ENCODE data around the gene OR5K1.
A peak's percentile ranks its signal among the peaks of the same experiment; 100 is the strongest.

The OR5K1 gene

GRCh38 chr3:98513091-98513511, 50.1 kb downstream of the OR5K1 start:
- Histone ChIP-seq H3K4me1 (ENCODE audit: insufficient read depth, insufficient read length) (no peaks in the 10 kb centered on the region), H3K27me3 (ENCODE audit: insufficient read depth, insufficient read length) (no peaks in the 10 kb centered on the region), H3K36me3 (ENCODE audit: insufficient read depth, insufficient read length, low read length) (peaks cover 34% of the 10 kb centered on the region), H3K4me3 (ENCODE audit: insufficient read length, low read depth) (no peak overlapping the region), H3K9ac (ENCODE audit: insufficient read length, low read depth) (no peak overlapping the region), H3K9me3 (ENCODE audit: insufficient read depth, low read length) (no peaks in the 10 kb centered on the region)
- TF ChIP-seq SUZ12 (IDR thresholded peaks at IDR 0.05; ENCODE audit: extremely low read depth, insufficient read depth, insufficient read length), result no peak
- no peak for TF ChIP-seq ZNF274 (IDR thresholded peaks at IDR 0.05; ENCODE audit: low read depth, low read length)
- TF ChIP-seq YY1 (IDR thresholded peaks at IDR 0.05; ENCODE audit: insufficient read depth, insufficient read length), result no peak
- DNase-seq (ENCODE audit: low read depth, low spot score), result no peak

DNA sequence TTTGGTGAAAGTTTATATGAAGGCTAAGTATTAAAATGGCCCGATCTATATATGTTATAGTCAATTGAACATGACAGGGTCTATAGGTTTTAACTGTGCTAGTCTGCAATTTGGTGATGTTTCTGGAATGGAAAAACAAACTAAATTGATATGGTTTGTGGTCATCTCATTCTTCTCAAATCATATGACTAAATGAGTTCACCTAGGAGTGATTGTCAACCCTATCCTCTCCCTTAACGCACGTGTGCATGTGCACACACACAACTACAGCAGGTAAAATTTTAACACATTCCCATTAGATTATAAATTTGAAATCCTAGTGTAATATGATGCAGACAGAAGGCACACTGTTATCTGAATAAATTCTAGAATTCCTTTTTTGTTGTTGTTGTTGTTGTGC, 50.7 kb downstream of the OR5K1 start:
- Histone ChIP-seq H3K27me3 (ENCODE audit: insufficient read depth, insufficient read length) (no peaks in the 10 kb centered on the region), H3K36me3 (ENCODE audit: insufficient read depth, insufficient read length, low read length) (peaks cover 40% of the 10 kb centered on the region), H3K9ac (ENCODE audit: insufficient read length, low read depth) (no peak overlapping the region), H3K9me3 (ENCODE audit: insufficient read depth, low read length) (no peaks in the 10 kb centered on the region), H3K4me1 (ENCODE audit: insufficient read depth, insufficient read length) (no peaks in the 10 kb centered on the region), H3K4me3 (ENCODE audit: insufficient read length, low read depth) (no peak overlapping the region)
- DNase-seq (ENCODE audit: low read depth, low spot score), result no peak
- TF ChIP-seq ZNF274 (IDR thresholded peaks at IDR 0.05; ENCODE audit: low read depth, low read length) (no peak), YY1 (IDR thresholded peaks at IDR 0.05; ENCODE audit: insufficient read depth, insufficient read length) (no peak), SUZ12 (IDR thresholded peaks at IDR 0.05; ENCODE audit: extremely low read depth, insufficient read depth, insufficient read length) (no peak)

- Histone ChIP-seq H3K9ac (ENCODE audit: insufficient read length, low read depth) (no peak overlapping the region), H3K27me3 (ENCODE audit: insufficient read depth, insufficient read length) (no peaks in the 10 kb centered on the region), H3K9me3 (ENCODE audit: insufficient read depth, low read length) (no peaks in the 10 kb centered on the region), H3K4me1 (ENCODE audit: insufficient read depth, insufficient read length) (no peaks in the 10 kb centered on the region), H3K4me3 (ENCODE audit: insufficient read length, low read depth) (no peak overlapping the region), H3K36me3 (ENCODE audit: insufficient read depth, insufficient read length, low read length) (peaks cover 53% of the 10 kb centered on the region)
- DNase-seq (ENCODE audit: low read depth, low spot score), result no peak
- no peak for TF ChIP-seq YY1 (IDR thresholded peaks at IDR 0.05; ENCODE audit: insufficient read depth, insufficient read length)
Measured at GRCh38 chr3:98514948-98515347, 51.9 kb downstream of the OR5K1 start.

DNA sequence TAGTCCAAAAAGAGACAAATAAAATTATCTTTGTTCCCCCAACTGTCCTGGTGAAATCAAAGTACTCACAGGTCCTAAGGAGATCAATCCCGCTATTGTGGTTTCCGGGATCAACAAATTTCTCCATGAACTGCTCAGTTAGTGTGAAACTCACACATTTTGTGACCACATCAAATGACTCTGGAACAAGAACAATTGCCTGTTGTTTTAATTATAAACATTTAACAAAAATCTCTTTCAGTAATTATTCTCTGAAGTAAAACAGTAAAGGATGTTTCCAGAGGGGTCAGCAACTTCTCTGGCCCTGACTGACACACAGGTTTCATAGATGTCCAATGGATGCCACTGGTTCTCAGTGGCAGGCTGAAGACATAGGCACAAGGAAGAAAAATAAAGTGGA, 55.8 kb downstream of the OR5K1 start:
- Histone ChIP-seq H3K36me3 (ENCODE audit: insufficient read depth, insufficient read length, low read length) (peaks cover 66% of the 10 kb centered on the region), H3K27me3 (ENCODE audit: insufficient read depth, insufficient read length) (no peaks in the 10 kb centered on the region), H3K9ac (ENCODE audit: insufficient read length, low read depth) (no peak overlapping the region), H3K4me3 (ENCODE audit: insufficient read length, low read depth) (no peak overlapping the region), H3K4me1 (ENCODE audit: insufficient read depth, insufficient read length) (no peaks in the 10 kb centered on the region), H3K9me3 (ENCODE audit: insufficient read depth, low read length) (no peaks in the 10 kb centered on the region)
- no peak for TF ChIP-seq YY1 (IDR thresholded peaks at IDR 0.05; ENCODE audit: insufficient read depth, insufficient read length)
- no peak for TF ChIP-seq ZNF274 (IDR thresholded peaks at IDR 0.05; ENCODE audit: low read depth, low read length)
- TF ChIP-seq SUZ12 (IDR thresholded peaks at IDR 0.05; ENCODE audit: extremely low read depth, insufficient read depth, insufficient read length), result no peak
- DNase-seq (ENCODE audit: low read depth, low spot score), result no peak

GRCh38 chr3:98519351-98519750, 56.4 kb downstream of the OR5K1 start:
- Histone ChIP-seq H3K4me3 (ENCODE audit: insufficient read length, low read depth) (no peak overlapping the region), H3K9me3 (ENCODE audit: insufficient read depth, low read length) (no peaks in the 10 kb centered on the region), H3K36me3 (ENCODE audit: insufficient read depth, insufficient read length, low read length) (peaks cover 66% of the 10 kb centered on the region)

GRCh38 chr3:98521897-98522543, 59.0 kb downstream of the OR5K1 start:
- no peak for DNase-seq (ENCODE audit: low read depth, low spot score)
- Histone ChIP-seq H3K27me3 (ENCODE audit: insufficient read depth, insufficient read length) (no peaks in the 10 kb centered on the region), H3K36me3 (ENCODE audit: insufficient read depth, insufficient read length, low read length) (peaks cover 43% of the 10 kb centered on the region), H3K9ac (ENCODE audit: insufficient read length, low read depth) (peak overlapping the region; percentile 58), H3K9me3 (ENCODE audit: insufficient read depth, low read length) (no peaks in the 10 kb centered on the region), H3K4me3 (ENCODE audit: insufficient read length, low read depth) (peak overlapping the region; percentile 70), H3K4me1 (ENCODE audit: insufficient read depth, insufficient read length) (no peaks in the 10 kb centered on the region)
- TF ChIP-seq SUZ12 (IDR thresholded peaks at IDR 0.05; ENCODE audit: extremely low read depth, insufficient read depth, insufficient read length) (no peak), YY1 (IDR thresholded peaks at IDR 0.05; ENCODE audit: insufficient read depth, insufficient read length) (peak; percentile 10)

More at GRCh38 chr3:98519351-98519750, 56.4 kb downstream of the OR5K1 start:
- Histone ChIP-seq H3K9ac (ENCODE audit: insufficient read length, low read depth) (no peak overlapping the region), H3K27me3 (ENCODE audit: insufficient read depth, insufficient read length) (no peaks in the 10 kb centered on the region), H3K4me1 (ENCODE audit: insufficient read depth, insufficient read length) (no peaks in the 10 kb centered on the region)
- DNase-seq (ENCODE audit: low read depth, low spot score), result no peak
- TF ChIP-seq SUZ12 (IDR thresholded peaks at IDR 0.05; ENCODE audit: extremely low read depth, insufficient read depth, insufficient read length), result no peak
- no peak for TF ChIP-seq ZNF274 (IDR thresholded peaks at IDR 0.05; ENCODE audit: low read depth, low read length)
- no peak for TF ChIP-seq YY1 (IDR thresholded peaks at IDR 0.05; ENCODE audit: insufficient read depth, insufficient read length)

Measured in NT2/D1 (cell line).